GM23338 (cell line): ENCODE results near the gene KCNE1. TPM values are rescaled to one million over a fixed set of nuclear protein-coding genes. Genes with fewer than 3 reads are reported as not detected.
"Not testable (repeated sequence)": the region's sequence is repeated elsewhere in the genome, so short reads cannot be mapped to it uniquely, and the experiment has no call there.

Experiments used
- ATAC-seq: fragments of 200-7000 bp; cut with Tn5 transposase; 3 replicates; pipeline ENCODE4 v1.9.1; 2020
- DNase-seq: peaks from one replicate; pipeline ENCODE4 v3.0.0-alpha.2; 2015; ENCODE audit warnings: low spot score
- H2AFZ ChIP-seq: fragments of 200-600 bp; sonication (generic); 2 replicates; pipeline ENCODE4 v1.8.0; 2016; ENCODE audit warnings: antibody characterized with exemption, mild to moderate bottlenecking, moderate library complexity
- H3F3A ChIP-seq: fragments of 200-600 bp; sonication (generic); replicated peaks from 2 replicates; pipeline ENCODE4 v1.8.0; 2017; ENCODE audit warnings: antibody characterized with exemption, mixed run types, low read depth
- H3K27ac ChIP-seq: fragments of 200-600 bp; sonication (generic); 2 replicates; pipeline ENCODE4 v1.6.1; 2016; ENCODE audit warnings: low read depth
- H3K27me3 ChIP-seq: fragments of 200-600 bp; sonication (generic); 2 replicates; pipeline ENCODE4 v1.8.0; 2016; ENCODE audit warnings: mild to moderate bottlenecking, mixed run types, moderate library complexity; ENCODE audit not compliant: insufficient read depth
- H3K36me3 ChIP-seq: fragments of 200-600 bp; sonication (generic); 2 replicates; pipeline ENCODE4 v1.8.0; 2016; ENCODE audit warnings: mild to moderate bottlenecking; ENCODE audit not compliant: insufficient read depth
- H3K4me1 ChIP-seq: fragments of 200-600 bp; sonication (generic); 2 replicates; pipeline ENCODE4 v1.8.0; 2016; ENCODE audit warnings: mild to moderate bottlenecking, moderate library complexity; ENCODE audit not compliant: insufficient read depth
- H3K4me2 ChIP-seq: fragments of 200-600 bp; sonication (generic); 2 replicates; pipeline ENCODE4 v1.7.1; 2017; ENCODE audit warnings: mixed run types
- H3K4me3 ChIP-seq: fragments of 200-600 bp; sonication (generic); 2 replicates; pipeline ENCODE4 v1.6.1; 2016; ENCODE audit warnings: mixed run types
- H3K79me2 ChIP-seq: fragments of 200-600 bp; sonication (generic); replicated peaks from 2 replicates; pipeline ENCODE4 v1.8.0; 2017; ENCODE audit warnings: mild to moderate bottlenecking; ENCODE audit not compliant: insufficient read depth
- H3K9me2 ChIP-seq: fragments of 200-600 bp; sonication (generic); 2 replicates; pipeline ENCODE4 v1.8.0; 2017; ENCODE audit not compliant: insufficient read depth
- H4K20me1 ChIP-seq: fragments of 200-600 bp; sonication (generic); replicated peaks from 2 replicates; pipeline ENCODE4 v1.8.0; 2017; ENCODE audit warnings: mild to moderate bottlenecking; ENCODE audit not compliant: insufficient read depth
- H3K27ac Mint-ChIP-seq: 2 replicates; pipeline ENCODE4 v1.8.0; 2020; ENCODE audit warnings: inconsistent platforms, mild to moderate bottlenecking, moderate library complexity, mixed read lengths
- H3K27me3 Mint-ChIP-seq: 3 replicates; pipeline ENCODE4 v1.8.0; 2022; ENCODE audit warnings: low read depth, mild to moderate bottlenecking, moderate library complexity, mixed read lengths, inconsistent platforms; ENCODE audit not compliant: insufficient read depth, poor library complexity
- H3K36me3 Mint-ChIP-seq: 3 replicates; pipeline ENCODE4 v1.8.0; 2021; ENCODE audit warnings: low read depth, mild to moderate bottlenecking, inconsistent platforms, moderate library complexity, mixed read lengths
- H3K4me1 Mint-ChIP-seq: 3 replicates; pipeline ENCODE4 v1.8.0; 2020; ENCODE audit warnings: mild to moderate bottlenecking, inconsistent platforms, mixed read lengths
- H3K4me3 Mint-ChIP-seq: 3 replicates; pipeline ENCODE4 v1.8.0; 2021; ENCODE audit warnings: moderate library complexity, mild to moderate bottlenecking, inconsistent platforms, mixed read lengths
- H3K9me3 Mint-ChIP-seq: 3 replicates; pipeline ENCODE4 v1.8.0; 2020; ENCODE audit warnings: moderate library complexity, mild to moderate bottlenecking, inconsistent platforms, mixed read lengths
- polyA plus RNA-seq: library from polyadenylated mRNA; unstranded; fragments of >200 nt; fragmentation: Nextera tagmentation; extraction: Ambion mirVana; gene quantifications from 2 replicates; pipeline ENCODE4 v1.2.1, GENCODE V29; 2016
- small RNA-seq: library from RNA; depleted of rRNA; stranded (forward); fragments of <200 nt; gene quantifications from one replicate; pipeline ENCODE3, GENCODE V24; 2014; ENCODE audit warnings: low replicate concordance
- total RNA-seq: library from RNA; depleted of rRNA; stranded (reverse); fragments of >200 nt; shearing (Covaris generic); gene quantifications from 2 replicates; pipeline ENCODE4 v1.2.3, GENCODE V29; 2014; rRNA removed

The KCNE1 gene
- total and polyA plus RNA-seq, 2 experiments from 2014 or later: 0.07 TPM; not detected in 1

- H3K79me2 ChIP-seq, H3K9me2 ChIP-seq, H3K4me3 Mint-ChIP-seq, H3K36me3 Mint-ChIP-seq, ATAC-seq, H3K27me3 Mint-ChIP-seq, H3K9me3 Mint-ChIP-seq, H3K4me1 Mint-ChIP-seq, DNase-seq, H3K4me2 ChIP-seq, H3K27me3 ChIP-seq, H3K4me3 ChIP-seq, H4K20me1 ChIP-seq, H3K27ac Mint-ChIP-seq, H3K36me3 ChIP-seq, H3F3A ChIP-seq, H3K4me1 ChIP-seq, H3K27ac ChIP-seq, H2AFZ ChIP-seq: not testable (repeated sequence)
These were observed 105.9 kb downstream of the KCNE1 start for GRCh38 chr21:34406102-34406501.

DNA sequence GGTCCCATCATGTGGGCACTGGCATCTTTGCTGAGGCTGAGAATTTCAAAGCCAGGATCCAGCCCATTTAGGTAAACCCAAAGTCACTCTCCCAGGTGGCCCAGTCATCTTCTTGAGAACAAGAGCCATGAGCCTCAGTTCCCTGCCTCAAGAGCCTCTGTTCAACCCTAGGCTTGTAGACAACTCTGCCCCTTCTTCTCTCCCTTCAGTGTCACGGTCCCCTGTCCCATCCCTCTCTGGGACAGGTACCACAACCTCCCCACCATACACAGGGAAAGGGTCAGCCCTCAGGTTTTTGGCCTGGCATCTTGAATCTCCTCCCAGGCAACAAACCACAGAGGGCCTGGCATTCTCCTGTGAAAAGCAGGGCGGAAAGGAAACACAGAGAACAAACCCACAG lies 106.3 kb downstream of the KCNE1 start:
- not testable (repeated sequence) for ATAC-seq

DNA sequence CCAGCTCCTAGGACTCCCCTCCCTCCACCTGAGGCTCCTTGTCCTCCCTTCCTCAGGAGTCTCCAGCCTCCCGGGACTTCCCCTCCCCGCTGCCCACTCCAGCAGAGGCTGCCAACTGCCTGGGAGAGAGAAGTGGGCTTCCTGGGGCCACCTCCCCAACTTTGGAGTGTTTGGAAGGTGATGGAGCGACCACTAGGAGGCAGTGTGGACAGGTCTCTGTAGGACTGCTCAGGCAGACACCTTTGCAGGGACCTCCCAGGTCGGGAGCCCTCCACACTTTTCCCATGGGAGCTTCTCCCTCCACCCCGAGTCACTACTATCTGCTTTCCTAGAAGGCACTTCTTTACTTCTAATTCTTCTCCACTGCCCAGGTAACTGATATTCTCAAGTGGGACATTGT lies 107.3 kb downstream of the KCNE1 start:
- not testable (repeated sequence) for H3K9me2 ChIP-seq, H3F3A ChIP-seq, H3K4me1 ChIP-seq, H2AFZ ChIP-seq, H3K27ac Mint-ChIP-seq, DNase-seq, H3K36me3 Mint-ChIP-seq, H3K4me3 ChIP-seq, H4K20me1 ChIP-seq, H3K27me3 Mint-ChIP-seq, H3K27me3 ChIP-seq, H3K4me1 Mint-ChIP-seq, H3K36me3 ChIP-seq, H3K79me2 ChIP-seq, H3K4me2 ChIP-seq, H3K27ac ChIP-seq, H3K4me3 Mint-ChIP-seq, H3K9me3 Mint-ChIP-seq
- ATAC-seq: peak; percentile 84

More for the DNA sequence above, 106.3 kb downstream of the KCNE1 start:
- H3K4me1 ChIP-seq, H3K36me3 ChIP-seq, DNase-seq, H3K27me3 ChIP-seq, H4K20me1 ChIP-seq, H3K27me3 Mint-ChIP-seq, H3K9me3 Mint-ChIP-seq, H3K4me3 ChIP-seq, H3F3A ChIP-seq, H3K4me1 Mint-ChIP-seq, H3K27ac ChIP-seq, H3K27ac Mint-ChIP-seq, H2AFZ ChIP-seq, H3K79me2 ChIP-seq, H3K9me2 ChIP-seq, H3K4me2 ChIP-seq, H3K4me3 Mint-ChIP-seq, H3K36me3 Mint-ChIP-seq: not testable (repeated sequence)

DNA sequence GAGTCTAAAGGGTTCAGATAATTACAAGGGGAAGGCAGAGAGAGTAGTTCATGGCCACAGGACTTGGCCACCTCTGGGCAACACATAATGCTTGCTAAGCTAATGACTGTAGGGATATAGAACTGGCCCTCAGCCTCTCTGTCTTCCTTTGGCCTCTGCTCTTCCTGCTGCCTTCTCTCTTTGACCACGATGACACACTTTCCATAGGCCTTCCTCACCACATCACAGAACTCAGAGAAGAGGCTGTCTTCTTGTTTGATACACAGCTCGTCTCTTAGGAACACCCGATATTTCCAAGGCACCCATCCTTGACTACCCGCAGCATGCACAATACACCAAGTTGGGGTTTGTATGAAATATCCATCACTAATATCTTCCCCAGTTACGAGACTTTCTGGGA lies 111.5 kb downstream of the KCNE1 start:
- H3K4me1 Mint-ChIP-seq, H3K79me2 ChIP-seq, H3K4me3 Mint-ChIP-seq, DNase-seq, H3K27me3 Mint-ChIP-seq, H3K27ac ChIP-seq, H3K36me3 Mint-ChIP-seq, H3K9me2 ChIP-seq, H3K4me2 ChIP-seq, H3K4me3 ChIP-seq, H3K27me3 ChIP-seq, H3K27ac Mint-ChIP-seq, H3K9me3 Mint-ChIP-seq, H3K36me3 ChIP-seq, H2AFZ ChIP-seq, H3K4me1 ChIP-seq, ATAC-seq, H4K20me1 ChIP-seq, H3F3A ChIP-seq: not testable (repeated sequence)

Small RNA genes lying within 50 kb of the gene (small RNA-seq; reads per million reads assigned to genes)
- gene RF00614: not detected

Other genes with a start within 250 kb of the KCNE1 start
- gene KCNE2, start 148.2 kb downstream of the KCNE1 start, total RNA-seq: 0.28 TPM in 1 of 2 replicates, not detected in the other
- gene KCNE2, start 148.2 kb downstream of the KCNE1 start, polyA plus RNA-seq: 0.49 and 0.55 TPM in 2 replicates
- gene SMIM11, start 136.7 kb downstream of the KCNE1 start, total RNA-seq: 8.9 TPM in 1 of 2 replicates, not detected in the other
- 3.3 and 3.5 TPM in 2 replicates for gene SMIM11, start 136.7 kb downstream of the KCNE1 start, polyA plus RNA-seq
- not detected in 2 replicates for gene SMIM34, start 88.3 kb downstream of the KCNE1 start, total RNA-seq
- not detected in 2 replicates for gene SMIM34, start 88.3 kb downstream of the KCNE1 start, polyA plus RNA-seq
- 4.9 and 5.2 TPM in 2 replicates for gene RCAN1, start 102.9 kb upstream of the KCNE1 start, total RNA-seq
- gene RCAN1, start 102.9 kb upstream of the KCNE1 start, polyA plus RNA-seq: 3.7 and 4.2 TPM in 2 replicates
- gene CLIC6, start 156.8 kb upstream of the KCNE1 start, total RNA-seq: 1.2 and 1.5 TPM in 2 replicates
- gene CLIC6, start 156.8 kb upstream of the KCNE1 start, polyA plus RNA-seq: 0.92 and 1.1 TPM in 2 replicates